ENCODE data around the gene MOB3A.

- TF ChIP-seq, protein P1, sequence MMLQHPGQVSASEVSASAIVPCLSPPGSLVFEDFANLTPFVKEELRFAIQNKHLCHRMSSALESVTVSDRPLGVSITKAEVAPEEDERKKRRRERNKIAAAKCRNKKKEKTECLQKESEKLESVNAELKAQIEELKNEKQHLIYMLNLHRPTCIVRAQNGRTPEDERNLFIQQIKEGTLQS (CRISPR knock-in tag; IDR thresholded peaks at IDR 0.05), result no peak
- no peak for TF ChIP-seq GPN1 (CRISPR knock-in tag; IDR thresholded peaks at IDR 0.05; ENCODE audit: borderline replicate concordance)
These were observed 21.3 kb upstream of the MOB3A start for GRCh38 chr19:2117215-2117960.

Data from HepG2 (cell line).